Activated CD4-positive, alpha-beta memory T cell treated with anti-CD3 and anti-CD28 coated beads for 36 hours (primary cell): Measurements from ENCODE around the gene STRADB. TPM values are rescaled to one million over a fixed set of nuclear protein-coding genes. Genes with fewer than 3 reads are reported as not detected.

Experiments used
- CTCF ChIA-PET: fragments of 350-600 bp; sonication (Branson Sonifier 250); formaldehyde crosslinking; loops from one replicate; lab custom pipeline; 2021; ENCODE audit warnings: antibody characterized with exemption, inconsistent platforms; lab: Charles Lee
- POLR2A ChIA-PET: fragments of 350-600 bp; sonication (Branson Sonifier 250); formaldehyde crosslinking; loops from one replicate; lab custom pipeline; 2021; ENCODE audit warnings: antibody characterized with exemption; lab: Charles Lee
- DNase-seq: peaks from one replicate; pipeline ENCODE4 v3.0.0-alpha.2; 2020
- H3K27ac Mint-ChIP-seq: one replicate; pipeline ENCODE4 v1.8.0; 2021; ENCODE audit warnings: mixed read lengths
- H3K27me3 Mint-ChIP-seq: one replicate; pipeline ENCODE4 v1.8.0; 2021; ENCODE audit warnings: mixed read lengths
- H3K36me3 Mint-ChIP-seq: one replicate; pipeline ENCODE4 v1.8.0; 2021; ENCODE audit warnings: mixed read lengths
- H3K4me1 Mint-ChIP-seq: one replicate; pipeline ENCODE4 v1.8.0; 2021; ENCODE audit warnings: low read depth, mixed read lengths
- H3K4me3 Mint-ChIP-seq: one replicate; pipeline ENCODE4 v1.8.0; 2021; ENCODE audit warnings: mild to moderate bottlenecking, mixed read lengths
- H3K9me3 Mint-ChIP-seq: one replicate; pipeline ENCODE4 v1.8.0; 2021; ENCODE audit warnings: mixed read lengths
- intact Hi-C: fragments of 100-400 bp; cut with micrococcal nuclease; formaldehyde crosslinking; loops from one replicate; pipeline ENCODE4 v1.15.1; 2023
- total RNA-seq, 2 experiments: library from RNA; stranded (reverse); gene quantifications; one replicate each; pipeline ENCODE4 v1.2.3, GENCODE V29; 2021

Gene STRADB
- total RNA-seq, 2 experiments from 2014 or later: 18.5 to 19.8 TPM

- DNase-seq: peak; percentile 53
- H3K27me3 Mint-ChIP-seq: no peaks in the 10 kb centered on the region
Measured at GRCh38 chr2:201448701-201449100, 2.8 kb upstream of the STRADB start.

DNA sequence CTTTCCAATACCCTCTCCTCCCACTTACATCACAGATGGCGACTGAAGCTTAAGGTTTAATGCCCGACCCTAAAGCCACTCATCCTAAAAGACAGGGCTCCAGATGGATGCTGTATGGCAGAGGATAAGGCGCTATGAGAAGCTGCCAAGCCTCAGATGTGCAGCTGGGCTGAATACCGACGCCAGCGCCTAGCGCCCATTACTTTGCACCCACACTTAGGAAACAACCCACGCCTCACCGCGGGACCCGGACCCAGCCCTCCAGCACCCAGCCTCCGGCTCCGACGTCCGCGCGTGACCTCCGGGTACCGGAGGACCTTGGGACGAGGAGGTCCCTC lies 617 bp upstream of the STRADB start:
- ChIA-PET CTCF (interaction anchor here (0.6 to 2.0 kb wide), 6 partner anchors 18 to 219 kb away, joined by 3 to 13 read pairs (median 4); partner anchors contain the start of gene CASP8), POLR2A (interaction anchor here (0.6 to 2.0 kb wide), 12 partner anchors 11 to 222 kb away, joined by 3 to 11 read pairs (median 4); no protein-coding TSS in a partner anchor)
- no peaks in the 10 kb centered on the region for H3K9me3 Mint-ChIP-seq
- H3K27me3 Mint-ChIP-seq: no peaks in the 10 kb centered on the region
- H3K4me3 Mint-ChIP-seq: peak overlapping the region; percentile 96
- intact Hi-C loops: loop anchor here (1.0 to 5.0 kb wide), 8 partner anchors 31 to 1540 kb away; partner anchors contain the start of genes ALS2, C2orf69 and TMEM237
- H3K27ac Mint-ChIP-seq: peak overlapping the region; percentile 97
- peaks cover 50% of the 10 kb centered on the region for H3K4me1 Mint-ChIP-seq
- peaks cover 6% of the 10 kb centered on the region for H3K36me3 Mint-ChIP-seq
- no peak for DNase-seq

More at GRCh38 chr2:201448701-201449100, 2.8 kb upstream of the STRADB start:
- CTCF ChIA-PET: interaction anchor here (1.4 kb wide), 1 partner anchor 216 kb away, joined by 5 read pairs; no protein-coding TSS in a partner anchor
- no peaks in the 10 kb centered on the region for H3K9me3 Mint-ChIP-seq
- peaks cover 6% of the 10 kb centered on the region for H3K36me3 Mint-ChIP-seq
- intact Hi-C loops: loop anchor here (1.0 to 5.0 kb wide), 4 partner anchors 16 to 746 kb away; partner anchors contain the start of gene CASP10
- peak overlapping the region; percentile 37 for H3K4me3 Mint-ChIP-seq
- POLR2A ChIA-PET: interaction anchor here (0.5 to 1.4 kb wide), 2 partner anchors 137 to 217 kb away, joined by 3 to 6 read pairs; no protein-coding TSS in a partner anchor
- peak overlapping the region; percentile 78 for H3K27ac Mint-ChIP-seq
- peaks cover 56% of the 10 kb centered on the region for H3K4me1 Mint-ChIP-seq

DNA sequence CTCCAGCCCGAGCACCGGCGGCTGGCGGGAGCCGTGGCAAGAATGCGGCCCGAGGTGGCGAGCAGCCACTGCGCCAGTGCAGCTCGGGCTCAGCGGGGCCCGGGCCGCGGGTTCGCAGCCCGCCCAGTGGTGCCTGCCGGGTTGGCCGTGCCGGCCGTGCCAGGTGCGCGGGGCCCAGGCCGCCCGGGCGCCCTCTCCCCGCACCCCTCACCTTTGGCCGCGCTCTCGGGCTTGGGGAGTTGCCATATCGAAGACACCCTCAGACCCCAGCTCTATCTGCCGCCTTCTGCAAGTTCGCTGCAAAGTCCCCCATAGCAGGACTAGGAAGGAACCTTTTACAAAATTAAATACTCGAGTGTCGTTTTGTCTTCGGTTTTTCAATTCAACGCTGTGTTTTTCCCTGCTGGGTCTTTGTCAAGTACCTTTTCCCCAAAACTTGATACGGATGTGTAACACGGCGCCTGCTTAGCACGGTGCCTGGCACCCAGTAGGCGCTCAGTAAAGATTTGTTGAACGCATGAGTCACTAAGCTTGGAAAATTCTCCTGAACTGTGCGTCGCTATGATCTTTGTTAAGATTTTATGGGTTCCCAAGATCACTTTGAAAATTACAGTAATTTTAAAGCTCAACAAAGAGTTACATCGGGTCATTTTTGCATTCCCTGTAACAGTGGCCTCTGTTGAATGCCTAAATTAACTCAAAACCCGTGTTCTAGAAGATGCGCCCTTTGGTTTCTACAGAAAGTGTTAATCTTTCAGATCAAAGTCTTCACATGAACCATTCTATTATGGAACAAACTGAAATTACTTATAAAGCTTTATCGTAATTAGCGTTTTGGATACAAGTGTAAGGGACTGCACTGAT lies 750 bp downstream of the STRADB start:
- no peaks in the 10 kb centered on the region for H3K27me3 Mint-ChIP-seq
- POLR2A ChIA-PET: interaction anchor here (0.6 to 2.0 kb wide), 9 partner anchors 18 to 589 kb away, joined by 3 to 11 read pairs (median 5); no protein-coding TSS in a partner anchor
- H3K27ac Mint-ChIP-seq: peak overlapping the region; percentile 60
- CTCF ChIA-PET: interaction anchor here (1.0 to 2.0 kb wide), 6 partner anchors 19 to 408 kb away, joined by 3 to 13 read pairs (median 5); partner anchors contain the start of gene CASP8
- H3K36me3 Mint-ChIP-seq: peaks cover 6% of the 10 kb centered on the region
- H3K4me3 Mint-ChIP-seq: peak overlapping the region; percentile 96
- H3K9me3 Mint-ChIP-seq: no peaks in the 10 kb centered on the region
- H3K4me1 Mint-ChIP-seq: peaks cover 37% of the 10 kb centered on the region
- intact Hi-C loops: loop anchor here (5.0 kb wide), 1 partner anchor 330 kb away; the partner anchor contains the start of gene ALS2
- no peak for DNase-seq

GRCh38 chr2:201452922-201453643 lies 1.5 kb downstream of the STRADB start:
- intact Hi-C loops: loop anchor here (5.0 kb wide), 1 partner anchor 329 kb away; the partner anchor contains the start of gene ALS2
- Mint-ChIP-seq H3K27ac (no peak overlapping the region), H3K4me3 (peak overlapping the region; percentile 96), H3K4me1 (peaks cover 29% of the 10 kb centered on the region), H3K36me3 (peaks cover 3% of the 10 kb centered on the region), H3K27me3 (no peaks in the 10 kb centered on the region), H3K9me3 (no peaks in the 10 kb centered on the region)
- no peak for DNase-seq
- ChIA-PET CTCF (interaction anchor here (1.3 kb wide), 1 partner anchor 39 kb away, joined by 7 read pairs; no protein-coding TSS in a partner anchor), POLR2A (interaction anchor here (0.5 kb wide), 1 partner anchor 351 kb away, joined by 3 read pairs; no protein-coding TSS in a partner anchor)

- Mint-ChIP-seq H3K36me3 (peaks cover 20% of the 10 kb centered on the region), H3K9me3 (no peaks in the 10 kb centered on the region), H3K27me3 (no peaks in the 10 kb centered on the region), H3K27ac (no peak overlapping the region), H3K4me3 (no peak overlapping the region), H3K4me1 (no peaks in the 10 kb centered on the region)
- no peak for DNase-seq
- intact Hi-C loops: no loop called here
- CTCF ChIA-PET: no interaction called here
- POLR2A ChIA-PET: no interaction called here
Measured at GRCh38 chr2:201458381-201458780, 6.8 kb downstream of the STRADB start.

DNA sequence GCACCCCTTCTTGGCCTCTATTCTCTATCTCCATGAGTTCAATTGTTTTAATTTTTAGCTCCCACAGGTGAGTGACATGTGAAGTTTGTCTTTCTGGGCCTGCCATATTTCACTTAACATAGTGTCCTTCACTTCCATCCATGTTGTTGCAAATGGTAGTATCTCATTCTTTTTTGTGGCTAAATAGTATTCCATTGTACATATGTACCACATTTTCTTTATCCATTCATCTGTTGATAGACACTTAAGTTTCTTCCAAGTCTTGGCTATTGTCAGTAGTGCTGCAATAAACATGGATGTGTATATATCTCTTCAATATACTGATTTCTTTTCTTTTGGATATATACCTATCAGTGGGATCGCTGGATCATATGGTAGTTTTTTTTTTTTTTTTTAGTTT lies 9.0 kb downstream of the STRADB start:
- CTCF ChIA-PET: no interaction called here

GRCh38 chr2:201464547-201464946 lies 13.0 kb downstream of the STRADB start:
- ChIA-PET POLR2A (no interaction called here), CTCF (no interaction called here)
- no peak overlapping the region for H3K4me3 Mint-ChIP-seq
- intact Hi-C loops: no loop called here
- H3K27me3 Mint-ChIP-seq: no peaks in the 10 kb centered on the region
- peaks cover 36% of the 10 kb centered on the region for H3K36me3 Mint-ChIP-seq
- no peak for DNase-seq
- H3K4me1 Mint-ChIP-seq: peaks cover 3% of the 10 kb centered on the region
- no peak overlapping the region for H3K27ac Mint-ChIP-seq
- H3K9me3 Mint-ChIP-seq: no peaks in the 10 kb centered on the region

More for the DNA sequence above, 9.0 kb downstream of the STRADB start:
- intact Hi-C loops: no loop called here
- no peak for DNase-seq
- H3K27ac Mint-ChIP-seq: no peak overlapping the region
- H3K4me3 Mint-ChIP-seq: no peak overlapping the region
- no peaks in the 10 kb centered on the region for H3K9me3 Mint-ChIP-seq
- no peaks in the 10 kb centered on the region for H3K4me1 Mint-ChIP-seq
- no peaks in the 10 kb centered on the region for H3K27me3 Mint-ChIP-seq
- peaks cover 29% of the 10 kb centered on the region for H3K36me3 Mint-ChIP-seq
- POLR2A ChIA-PET: no interaction called here

DNA sequence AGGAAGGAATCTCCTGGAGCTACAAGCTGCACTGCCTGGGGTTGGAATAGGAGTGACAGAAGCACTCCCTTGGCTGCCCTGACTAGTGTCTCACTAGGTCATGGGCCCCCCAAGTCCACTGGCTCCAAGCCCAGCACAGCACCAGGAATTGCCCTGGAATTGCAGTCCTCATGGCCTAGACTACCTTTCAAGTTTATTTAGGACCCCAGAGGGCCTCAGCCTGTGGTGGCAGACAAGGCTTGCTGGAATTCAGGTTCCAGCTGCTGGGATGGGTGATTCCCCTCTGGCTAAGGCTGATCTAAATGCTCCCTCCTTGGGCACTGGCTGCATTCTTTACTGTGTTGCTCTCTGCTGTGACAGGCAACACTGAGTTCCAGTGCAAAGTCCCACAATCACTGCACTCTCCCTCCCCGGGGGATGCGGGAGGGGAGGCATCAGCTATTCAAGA lies 14.0 kb downstream of the STRADB start:
- ChIA-PET POLR2A (no interaction called here), CTCF (no interaction called here)
- Mint-ChIP-seq H3K27ac (no peak overlapping the region), H3K4me3 (no peak overlapping the region), H3K36me3 (peaks cover 36% of the 10 kb centered on the region), H3K27me3 (no peaks in the 10 kb centered on the region), H3K9me3 (no peaks in the 10 kb centered on the region), H3K4me1 (peaks cover 3% of the 10 kb centered on the region)
- intact Hi-C loops: no loop called here
- DNase-seq: no peak

DNA sequence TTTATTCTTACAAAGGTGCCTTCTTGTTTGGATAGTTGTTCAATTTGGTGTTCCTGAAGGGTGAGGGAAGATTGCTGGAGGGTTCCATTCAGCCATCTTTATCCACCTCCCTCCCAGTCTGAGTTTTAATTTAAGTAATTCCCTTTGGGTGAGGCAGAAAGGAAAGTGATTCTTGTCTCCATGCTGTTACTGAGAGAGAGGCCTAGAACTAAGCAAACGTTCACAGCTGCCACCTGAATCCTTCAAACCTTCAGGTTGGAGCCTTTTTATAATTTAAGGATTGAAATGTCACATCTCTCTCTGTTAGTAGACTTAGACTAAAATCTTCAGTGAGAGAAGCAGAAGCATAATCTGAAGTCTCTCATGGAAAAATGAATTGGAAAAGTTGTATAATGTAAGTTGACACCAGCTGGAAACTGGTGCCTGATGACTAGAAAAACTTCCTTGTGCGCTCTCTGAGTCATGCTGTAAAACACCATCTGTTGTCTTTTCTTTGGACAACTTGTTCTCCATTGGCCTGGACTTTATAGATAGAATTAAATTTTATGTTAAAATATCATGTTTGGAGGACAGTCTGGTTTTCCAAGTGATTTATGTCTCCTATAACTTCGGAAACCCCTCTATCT lies 14.6 kb downstream of the STRADB start:
- CTCF ChIA-PET: no interaction called here
- POLR2A ChIA-PET: interaction anchor here (1.0 kb wide), 1 partner anchor 31 kb away, joined by 3 read pairs; no protein-coding TSS in a partner anchor
- no peaks in the 10 kb centered on the region for H3K27me3 Mint-ChIP-seq
- peaks cover 3% of the 10 kb centered on the region for H3K4me1 Mint-ChIP-seq
- no peak overlapping the region for H3K4me3 Mint-ChIP-seq
- intact Hi-C loops: no loop called here
- H3K27ac Mint-ChIP-seq: no peak overlapping the region
- peaks cover 35% of the 10 kb centered on the region for H3K36me3 Mint-ChIP-seq
- no peak for DNase-seq
- H3K9me3 Mint-ChIP-seq: no peaks in the 10 kb centered on the region

DNA sequence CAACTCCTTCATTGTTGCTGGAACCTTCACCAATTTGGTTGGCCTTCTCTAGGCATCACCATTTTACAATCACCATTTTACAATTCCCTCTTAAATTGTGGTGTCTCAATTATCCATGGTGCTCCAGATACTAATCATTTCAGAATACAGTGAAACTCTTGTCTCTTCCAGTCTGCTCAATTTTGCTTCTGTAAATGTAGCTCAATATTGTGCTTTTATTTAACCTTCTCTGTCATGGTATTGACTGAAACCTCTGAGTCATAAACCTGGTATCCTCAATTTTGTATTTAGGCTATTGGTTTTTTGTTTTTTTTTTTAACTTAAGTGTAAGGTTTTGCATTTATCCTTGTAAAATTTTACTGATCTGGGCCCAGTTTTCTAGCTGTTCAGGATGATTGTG lies 16.1 kb downstream of the STRADB start:
- no peak overlapping the region for H3K4me3 Mint-ChIP-seq
- peaks cover 3% of the 10 kb centered on the region for H3K4me1 Mint-ChIP-seq
- H3K27me3 Mint-ChIP-seq: no peaks in the 10 kb centered on the region
- no peak for DNase-seq
- intact Hi-C loops: no loop called here
- POLR2A ChIA-PET: no interaction called here
- CTCF ChIA-PET: no interaction called here
- no peaks in the 10 kb centered on the region for H3K9me3 Mint-ChIP-seq
- H3K27ac Mint-ChIP-seq: no peak overlapping the region
- peaks cover 25% of the 10 kb centered on the region for H3K36me3 Mint-ChIP-seq
